ENCODE results near the gene INPP5B. TPM values are rescaled to one million over a fixed set of nuclear protein-coding genes. Genes with fewer than 3 reads are reported as not detected.
A peak's percentile ranks its signal among the peaks of the same experiment; 100 is the strongest.
"Not testable (repeated sequence)": the region's sequence is repeated elsewhere in the genome, so short reads cannot be mapped to it uniquely, and the experiment has no call there.

INPP5B gene
- total and polyA plus RNA-seq, 2 experiments from 2014 or later, result 10.0 to 34.3 TPM

- no peak for TF ChIP-seq EZH2phosphoT487 (IDR thresholded peaks at IDR 0.05; ENCODE audit: insufficient read depth, low read depth)
- no peak for TF ChIP-seq EZH2 (IDR thresholded peaks at IDR 0.05; ENCODE audit: insufficient read depth, poor library complexity, severe bottlenecking)
- no peak overlapping the region for H3K4me2 ChIP-seq (ENCODE audit: unreplicated experiment)
- H3F3A ChIP-seq (ENCODE audit: insufficient read depth), result peaks cover 32% of the 10 kb centered on the region; the same call in 1 of the 2 replicates
- 46 to 71% methylated on average over 1 of the region's 1 CpG for WGBS, 2 experiments (ENCODE audit: low coverage in 1 of 2, low lambda C conversion rate in 2 of 2, missing lambda C conversion rate in 2 of 2)
- H3K27ac ChIP-seq, result no peak overlapping the region
- in situ Hi-C loops (cut with MboI), result no loop called here
- H4K20me1 ChIP-seq (ENCODE audit: insufficient read depth), result no peaks in the 10 kb centered on the region
- H2AFZ ChIP-seq, result no peak overlapping the region
- peaks cover 34% of the 10 kb centered on the region for H3K79me2 ChIP-seq (ENCODE audit: insufficient read depth)
- DNase-seq, result no peak
- no peaks in the 10 kb centered on the region for H3K9me3 ChIP-seq (ENCODE audit: low read depth)
- H3K36me3 ChIP-seq (ENCODE audit: low read depth), result peaks cover 27% of the 10 kb centered on the region; the same call in 1 of the 2 replicates
- peak overlapping the region; percentile 93; the same call in 1 of the 2 replicates for H3K9ac ChIP-seq
- H3K4me1 ChIP-seq (ENCODE audit: insufficient read depth), result peaks cover 8% of the 10 kb centered on the region; the same call in 1 of the 2 replicates
- H3K27me3 ChIP-seq (replicated peaks; ENCODE audit: insufficient read depth), result no peaks in the 10 kb centered on the region
- no peaks in the 10 kb centered on the region for H3K9me2 ChIP-seq (ENCODE audit: insufficient read depth)
- H3K4me3 ChIP-seq, result no peak overlapping the region
Observed at GRCh38 chr1:37987679-37988078, 40.8 kb upstream of the INPP5B start.

DNA sequence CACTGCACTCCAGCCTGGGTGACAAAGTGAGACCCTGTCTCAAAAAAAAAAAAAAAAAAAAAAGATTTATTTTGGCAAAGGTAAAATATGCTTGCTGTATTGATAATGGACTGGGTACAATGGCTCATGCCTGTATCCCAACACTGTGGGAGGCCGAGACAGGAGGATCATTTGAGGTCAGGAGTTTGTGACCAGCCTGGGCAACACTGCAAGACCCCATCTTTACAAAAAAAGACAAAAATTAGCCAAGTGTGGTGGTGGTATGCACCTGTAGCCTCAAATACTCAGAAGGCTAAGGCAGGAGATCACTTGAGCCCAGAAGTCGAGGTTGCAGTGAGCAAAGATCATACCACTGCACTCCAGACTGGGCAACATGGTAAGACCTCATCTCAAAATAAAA is 36.7 kb upstream of the INPP5B start:
- Histone ChIP-seq H3K9ac (no peak overlapping the region), H3K4me1 (ENCODE audit: insufficient read depth) (peaks cover 4% of the 10 kb centered on the region; the same call in 1 of the 2 replicates), H3K9me3 (ENCODE audit: low read depth) (no peaks in the 10 kb centered on the region), H3K79me2 (ENCODE audit: insufficient read depth) (peaks cover 23% of the 10 kb centered on the region), H3K4me3 (no peak overlapping the region), H3K27ac (no peak overlapping the region), H3K4me2 (ENCODE audit: unreplicated experiment) (no peak overlapping the region), H3K27me3 (replicated peaks; ENCODE audit: insufficient read depth) (no peaks in the 10 kb centered on the region), H3K9me2 (ENCODE audit: insufficient read depth) (no peaks in the 10 kb centered on the region), H2AFZ (no peak overlapping the region), H4K20me1 (ENCODE audit: insufficient read depth) (no peaks in the 10 kb centered on the region), H3K36me3 (ENCODE audit: low read depth) (peaks cover 60% of the 10 kb centered on the region), H3F3A (ENCODE audit: insufficient read depth) (peaks cover 12% of the 10 kb centered on the region; the same call in 1 of the 2 replicates)
- 90 to 98% methylated on average over 2 of the region's 2 CpGs for WGBS, 2 experiments (ENCODE audit: low coverage in 1 of 2, low lambda C conversion rate in 2 of 2, missing lambda C conversion rate in 2 of 2)
- no peak for DNase-seq
- TF ChIP-seq EZH2phosphoT487 (IDR thresholded peaks at IDR 0.05; ENCODE audit: insufficient read depth, low read depth) (no peak), EZH2 (IDR thresholded peaks at IDR 0.05; ENCODE audit: insufficient read depth, poor library complexity, severe bottlenecking) (no peak)
- in situ Hi-C loops (cut with MboI), result no loop called here

- peaks cover 10% of the 10 kb centered on the region for H3K79me2 ChIP-seq (ENCODE audit: insufficient read depth)
- no peak overlapping the region for H3K4me3 ChIP-seq
- no peak overlapping the region for H3K27ac ChIP-seq
- TF ChIP-seq EZH2phosphoT487 (IDR thresholded peaks at IDR 0.05; ENCODE audit: insufficient read depth, low read depth), result no peak
- TF ChIP-seq EZH2 (IDR thresholded peaks at IDR 0.05; ENCODE audit: insufficient read depth, poor library complexity, severe bottlenecking), result no peak
- in situ Hi-C loops (cut with MboI), result no loop called here
- no peaks in the 10 kb centered on the region for H3K9me2 ChIP-seq (ENCODE audit: insufficient read depth)
- no peaks in the 10 kb centered on the region for H3K27me3 ChIP-seq (replicated peaks; ENCODE audit: insufficient read depth)
- no peak overlapping the region for H2AFZ ChIP-seq
- 98% methylated on average over 4 of the region's 4 CpGs for WGBS, 2 experiments (ENCODE audit: low coverage in 1 of 2, low lambda C conversion rate in 2 of 2, missing lambda C conversion rate in 2 of 2)
- H3K4me2 ChIP-seq (ENCODE audit: unreplicated experiment), result no peak overlapping the region
- H3K9ac ChIP-seq, result no peak overlapping the region
- H3F3A ChIP-seq (ENCODE audit: insufficient read depth), result peaks cover 20% of the 10 kb centered on the region; the same call in 1 of the 2 replicates
- H3K4me1 ChIP-seq (ENCODE audit: insufficient read depth), result no peaks in the 10 kb centered on the region
- H4K20me1 ChIP-seq (ENCODE audit: insufficient read depth), result no peaks in the 10 kb centered on the region
- no peak for DNase-seq
- no peaks in the 10 kb centered on the region for H3K9me3 ChIP-seq (ENCODE audit: low read depth)
- peaks cover 57% of the 10 kb centered on the region for H3K36me3 ChIP-seq (ENCODE audit: low read depth)
Observed at GRCh38 chr1:37978541-37978940, 31.7 kb upstream of the INPP5B start.

DNA sequence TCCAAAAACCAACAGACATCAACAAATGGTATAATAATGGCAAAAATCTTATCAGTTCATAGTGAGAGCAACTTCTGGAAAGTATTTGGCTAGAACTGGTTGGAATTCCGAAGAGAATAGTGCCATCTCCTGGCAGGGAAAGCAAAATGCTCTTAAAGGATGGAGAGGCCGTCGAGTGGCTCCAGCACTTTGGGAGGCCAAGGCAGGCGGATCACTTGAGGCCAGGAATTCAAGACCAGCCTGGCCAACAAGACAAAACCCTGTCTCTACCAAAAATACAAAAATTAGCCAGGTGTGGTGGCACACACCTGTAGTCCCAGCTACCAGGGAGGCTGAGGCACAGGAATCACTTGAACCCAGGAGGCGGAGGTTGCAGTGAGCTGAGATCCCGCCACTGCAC is 28.2 kb upstream of the INPP5B start:
- DNase-seq, result peak; percentile 75
- H3K79me2 ChIP-seq (ENCODE audit: insufficient read depth), result peaks cover 42% of the 10 kb centered on the region
- H3K36me3 ChIP-seq (ENCODE audit: low read depth), result peaks cover 54% of the 10 kb centered on the region
- H3K4me2 ChIP-seq (ENCODE audit: unreplicated experiment); H3K9me2 ChIP-seq (ENCODE audit: insufficient read depth); H2AFZ ChIP-seq; H3K9ac ChIP-seq; H3K4me1 ChIP-seq (ENCODE audit: insufficient read depth); H3K27me3 ChIP-seq (replicated peaks; ENCODE audit: insufficient read depth); H3K9me3 ChIP-seq (ENCODE audit: low read depth); in situ Hi-C loops (cut with MboI); H3K27ac ChIP-seq; H4K20me1 ChIP-seq (ENCODE audit: insufficient read depth); H3K4me3 ChIP-seq: not testable (repeated sequence)
- 59 to 66% methylated on average over 6 of the region's 6 CpGs for WGBS, 2 experiments (ENCODE audit: low coverage in 1 of 2, low lambda C conversion rate in 2 of 2, missing lambda C conversion rate in 2 of 2)
- H3F3A ChIP-seq (ENCODE audit: insufficient read depth), result peaks cover 20% of the 10 kb centered on the region; the same call in 1 of the 2 replicates

DNA sequence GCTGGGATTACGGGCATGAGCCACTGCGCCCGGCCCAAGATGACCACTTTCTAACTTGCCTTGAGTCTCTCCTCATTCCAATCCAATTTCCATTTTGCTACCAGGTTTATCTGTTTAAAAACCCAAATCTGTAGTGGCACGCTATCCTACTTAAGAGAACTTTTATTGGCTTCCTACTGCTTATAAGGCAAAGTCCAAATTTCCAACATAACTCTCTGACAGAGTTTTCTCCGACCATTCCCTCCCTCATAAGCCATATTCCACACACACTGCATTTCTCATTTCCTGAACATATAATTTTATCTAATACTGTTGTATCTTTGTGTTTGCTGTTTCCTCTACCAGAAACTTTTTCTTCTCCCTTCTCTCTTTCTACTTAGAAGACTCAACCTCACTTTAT is 27.7 kb upstream of the INPP5B start:
- peaks cover 54% of the 10 kb centered on the region for H3K36me3 ChIP-seq (ENCODE audit: low read depth)
- H3K9me2 ChIP-seq (ENCODE audit: insufficient read depth), result no peaks in the 10 kb centered on the region
- no peak for DNase-seq
- H3K27ac ChIP-seq, result no peak overlapping the region
- no peaks in the 10 kb centered on the region for H3K27me3 ChIP-seq (replicated peaks; ENCODE audit: insufficient read depth)
- no peak overlapping the region for H3K4me3 ChIP-seq
- in situ Hi-C loops (cut with MboI), result no loop called here
- WGBS, 2 experiments (ENCODE audit: low coverage in 1 of 2, low lambda C conversion rate in 2 of 2, missing lambda C conversion rate in 2 of 2), result 96 to 97% methylated on average over 5 of the region's 5 CpGs
- no peaks in the 10 kb centered on the region for H3K9me3 ChIP-seq (ENCODE audit: low read depth)
- no peak overlapping the region for H3K9ac ChIP-seq
- H4K20me1 ChIP-seq (ENCODE audit: insufficient read depth), result no peaks in the 10 kb centered on the region
- H3K4me2 ChIP-seq (ENCODE audit: unreplicated experiment), result no peak overlapping the region
- H3F3A ChIP-seq (ENCODE audit: insufficient read depth), result peaks cover 21% of the 10 kb centered on the region; the same call in 1 of the 2 replicates
- H3K79me2 ChIP-seq (ENCODE audit: insufficient read depth), result peaks cover 42% of the 10 kb centered on the region
- TF ChIP-seq EZH2 (IDR thresholded peaks at IDR 0.05; ENCODE audit: insufficient read depth, poor library complexity, severe bottlenecking), result no peak
- no peak for TF ChIP-seq EZH2phosphoT487 (IDR thresholded peaks at IDR 0.05; ENCODE audit: insufficient read depth, low read depth)
- H2AFZ ChIP-seq, result no peak overlapping the region
- no peaks in the 10 kb centered on the region for H3K4me1 ChIP-seq (ENCODE audit: insufficient read depth)

DNA sequence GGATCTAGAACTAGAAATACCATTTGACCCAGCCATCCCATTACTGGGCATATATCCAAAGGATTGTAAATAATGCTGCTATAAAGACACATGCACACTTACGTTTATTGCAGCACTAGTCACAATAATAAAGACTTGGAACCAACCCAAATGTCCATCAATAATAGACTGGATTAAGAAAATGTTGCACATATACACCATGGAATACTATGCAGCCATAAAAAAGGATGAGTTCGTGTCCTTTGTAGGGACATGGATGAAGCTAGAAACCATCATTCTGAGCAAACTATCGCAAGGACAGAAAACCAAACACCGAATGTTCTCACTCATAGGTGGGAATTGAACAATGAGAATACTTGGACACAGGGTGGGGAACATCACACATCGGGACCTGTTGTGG is 26.8 kb upstream of the INPP5B start:
- H3K4me3 ChIP-seq; H3K27ac ChIP-seq; H3K9me2 ChIP-seq (ENCODE audit: insufficient read depth); H3K9ac ChIP-seq; H3K4me1 ChIP-seq (ENCODE audit: insufficient read depth); H3K9me3 ChIP-seq (ENCODE audit: low read depth); H3K4me2 ChIP-seq (ENCODE audit: unreplicated experiment); H4K20me1 ChIP-seq (ENCODE audit: insufficient read depth); in situ Hi-C loops (cut with MboI); H3K27me3 ChIP-seq (replicated peaks; ENCODE audit: insufficient read depth); H2AFZ ChIP-seq; DNase-seq: not testable (repeated sequence)
- WGBS, 2 experiments (ENCODE audit: low coverage in 1 of 2, low lambda C conversion rate in 2 of 2, missing lambda C conversion rate in 2 of 2), result 90 to 92% methylated on average over 5 of the region's 5 CpGs
- Histone ChIP-seq H3K36me3 (ENCODE audit: low read depth) (peaks cover 54% of the 10 kb centered on the region), H3K79me2 (ENCODE audit: insufficient read depth) (peaks cover 42% of the 10 kb centered on the region), H3F3A (ENCODE audit: insufficient read depth) (peaks cover 28% of the 10 kb centered on the region; the same call in 1 of the 2 replicates)

Data from GM23248 (cell line).